Hindlimb muscle (tissue), 1 donor: ENCODE results near the gene ZNF236. TPM values are rescaled to one million over a fixed set of nuclear protein-coding genes. Genes with fewer than 3 reads are reported as not detected.
"Not testable (repeated sequence)": the region's sequence is repeated elsewhere in the genome, so short reads cannot be mapped to it uniquely, and the experiment has no call there.

Experiments used
- DNase-seq: peaks from one replicate; pipeline ENCODE4 v3.0.0-alpha.2; 2013
- polyA plus RNA-seq: library from polyadenylated mRNA; unstranded; fragments of 120-200 nt; gene quantifications from one replicate; pipeline ENCODE4 v1.2.1, GENCODE V29; 2013; ENCODE audit not compliant: insufficient read length

ZNF236 gene
- polyA plus RNA-seq, 1 donor: 6.4 TPM

- DNase-seq: no peak
Observed at GRCh38 chr18:76914314-76914713, 92.0 kb downstream of the ZNF236 start.

- no peak for DNase-seq
Observed at GRCh38 chr18:76914796-76915195, 92.4 kb downstream of the ZNF236 start.

GRCh38 chr18:76915456-76915855, 93.1 kb downstream of the ZNF236 start:
- DNase-seq: no peak

- no peak for DNase-seq
Observed at GRCh38 chr18:76920974-76921373, 98.6 kb downstream of the ZNF236 start.

- peak; percentile 27 for DNase-seq
Observed at GRCh38 chr18:76922107-76922506, 99.8 kb downstream of the ZNF236 start.

- no peak for DNase-seq
Observed at GRCh38 chr18:76923485-76924085, 101.2 kb downstream of the ZNF236 start.

- DNase-seq: no peak
Observed at GRCh38 chr18:76925501-76925900, 103.1 kb downstream of the ZNF236 start.

- DNase-seq: no peak
Observed at GRCh38 chr18:76927223-76927725, 104.9 kb downstream of the ZNF236 start.

- DNase-seq: no peak
Observed at GRCh38 chr18:76928179-76928868, 106.0 kb downstream of the ZNF236 start.

GRCh38 chr18:76931171-76931570, 108.8 kb downstream of the ZNF236 start:
- DNase-seq: no peak

- no peak for DNase-seq
Observed at GRCh38 chr18:76932026-76932819, 109.9 kb downstream of the ZNF236 start.

- DNase-seq: no peak
Observed at GRCh38 chr18:76935722-76936337, 113.5 kb downstream of the ZNF236 start.

- DNase-seq: no peak
Observed at GRCh38 chr18:76936877-76937276, 114.5 kb downstream of the ZNF236 start.

- no peak for DNase-seq
Observed at GRCh38 chr18:76937597-76937996, 115.2 kb downstream of the ZNF236 start.

GRCh38 chr18:76938619-76939018, 116.3 kb downstream of the ZNF236 start:
- no peak for DNase-seq

- DNase-seq: no peak
Observed at GRCh38 chr18:76941284-76941683, 118.9 kb downstream of the ZNF236 start.

GRCh38 chr18:76943542-76944339, 121.4 kb downstream of the ZNF236 start:
- no peak for DNase-seq

GRCh38 chr18:76944346-76944745, 122.0 kb downstream of the ZNF236 start:
- not testable (repeated sequence) for DNase-seq

- no peak for DNase-seq
Observed at GRCh38 chr18:76948345-76948744, 126.0 kb downstream of the ZNF236 start.

GRCh38 chr18:76951456-76952247, 129.3 kb downstream of the ZNF236 start:
- no peak for DNase-seq

- DNase-seq: no peak
Observed at GRCh38 chr18:76952747-76953146, 130.4 kb downstream of the ZNF236 start.
